ENCODE data around the gene AMBP. TPM values are rescaled to one million over a fixed set of nuclear protein-coding genes. Genes with fewer than 3 reads are reported as not detected.

AMBP gene
- total RNA-seq, 1 experiment from 2014 or later: 0.20 TPM

DNA sequence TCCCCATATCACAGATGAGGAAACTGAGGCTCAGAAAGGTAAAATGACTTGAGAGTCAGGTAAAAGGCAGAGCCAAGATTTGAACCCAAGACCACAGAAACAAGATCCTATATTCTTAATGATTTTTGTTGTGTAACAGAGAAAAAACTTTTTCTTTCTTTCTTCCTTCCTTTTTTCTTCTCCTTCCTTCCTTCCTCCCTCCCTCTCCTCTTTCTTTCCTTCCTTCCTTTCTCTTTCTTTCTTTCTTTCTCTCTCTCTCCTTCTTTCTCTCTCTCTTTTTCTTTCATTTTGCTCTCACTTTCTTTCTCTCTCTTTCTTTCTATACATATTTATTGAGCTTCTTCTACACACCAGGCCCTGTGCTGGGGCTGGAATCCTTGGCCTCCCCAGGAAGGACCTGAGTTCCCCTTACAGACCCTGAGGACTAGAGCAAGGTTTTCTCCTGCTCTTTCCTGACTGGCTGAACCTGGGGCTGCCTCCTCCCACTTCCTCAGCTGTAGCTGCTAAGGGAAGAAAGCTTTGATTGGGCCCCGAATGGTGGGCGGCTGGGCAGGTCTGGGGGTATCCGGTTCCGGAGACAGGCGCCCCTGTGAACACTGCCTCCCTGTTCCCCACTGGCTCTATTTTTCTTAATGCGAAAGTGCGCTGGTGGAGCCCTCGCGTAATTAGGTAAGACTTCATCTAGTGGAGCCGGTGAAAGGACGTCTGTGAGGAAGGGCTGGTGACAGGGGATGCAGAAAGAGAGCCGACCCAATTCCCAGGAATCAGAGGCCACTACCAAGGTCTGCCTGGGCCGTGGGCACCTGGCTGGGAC is 48.4 kb upstream of the AMBP start:
- Histone ChIP-seq H3K79me1 (ENCODE audit: insufficient read depth, low read depth, low read length, poor library complexity, severe bottlenecking) (no peaks in the 10 kb centered on the region), H2BK15ac (ENCODE audit: low read depth, low read length) (no peak overlapping the region), H2AFZ (ENCODE audit: low read length) (no peak overlapping the region), H3K56ac (ENCODE audit: insufficient read length, low read depth, low read length) (no peak overlapping the region), H3K23me2 (ENCODE audit: insufficient read length, low read depth, low read length, poor library complexity, severe bottlenecking) (no peaks in the 10 kb centered on the region), H4K5ac (ENCODE audit: insufficient read length, low read depth, low read length) (no peak overlapping the region), H2BK12ac (ENCODE audit: insufficient read length, low read depth, low read length) (no peak overlapping the region), H3K4ac (ENCODE audit: low read depth, low read length) (no peak overlapping the region), H3K14ac (ENCODE audit: insufficient read depth, low read length) (no peak overlapping the region), H3K27me3 (ENCODE audit: insufficient read depth, low read length) (no peaks in the 10 kb centered on the region; the same call in 1 of the 2 replicates), H3K9me3 (ENCODE audit: control insufficient read depth, low read depth, low read length) (no peaks in the 10 kb centered on the region), H2AK5ac (ENCODE audit: insufficient read length, low read length) (no peak overlapping the region), H3K79me2 (ENCODE audit: insufficient read depth, low read length) (no peaks in the 10 kb centered on the region), H3K9ac (ENCODE audit: extremely low read depth, insufficient read length, low read length) (no peak overlapping the region), H3K4me2 (ENCODE audit: insufficient read depth, insufficient read length, low read length) (no peak overlapping the region), H3K27ac (ENCODE audit: insufficient read length, low read depth, low read length) (no peak overlapping the region), H4K91ac (ENCODE audit: insufficient read length, low read depth, low read length) (no peak overlapping the region), H3K23ac (ENCODE audit: insufficient read length, low read depth, low read length) (no peak overlapping the region), H3K18ac (ENCODE audit: insufficient read length, low read depth, low read length) (no peak overlapping the region), H3T11ph (ENCODE audit: low read length) (no peak overlapping the region), H4K20me1 (ENCODE audit: control insufficient read depth, insufficient read depth, insufficient read length) (no peaks in the 10 kb centered on the region), H2BK120ac (ENCODE audit: low read depth, low read length, poor library complexity, severe bottlenecking) (no peak overlapping the region), H2BK20ac (ENCODE audit: low read depth, low read length, poor library complexity, severe bottlenecking) (no peak overlapping the region), H2BK5ac (ENCODE audit: insufficient read length, low read length) (no peak overlapping the region), H3K4me1 (ENCODE audit: insufficient read depth, low read length) (no peaks in the 10 kb centered on the region), H4K8ac (replicated peaks; ENCODE audit: insufficient read length, low read depth, low read length) (no peak overlapping the region)
- no peaks in the 10 kb centered on the region; a peak in 1 of 7 replicates for H3K36me3 Mint-ChIP-seq (ENCODE audit: insufficient read depth in 1 of 3, low read depth in 3 of 3)
- no peak overlapping the region for H3K27ac Mint-ChIP-seq
- no CpG with 5 or more reads among the region's 13 CpGs for WGBS (ENCODE audit: extremely low coverage, insufficient read length, low lambda C conversion rate)
- H3K9me3 Mint-ChIP-seq: peaks cover 0 to 3% of the 10 kb centered on the region in 2 experiments; a peak in 2 of 5 replicates
- peak; percentile 48 for DNase-seq
- peaks cover 47% of the 10 kb centered on the region for H3K27me3 Mint-ChIP-seq (ENCODE audit: low read depth)
- TF ChIP-seq, protein P1, sequence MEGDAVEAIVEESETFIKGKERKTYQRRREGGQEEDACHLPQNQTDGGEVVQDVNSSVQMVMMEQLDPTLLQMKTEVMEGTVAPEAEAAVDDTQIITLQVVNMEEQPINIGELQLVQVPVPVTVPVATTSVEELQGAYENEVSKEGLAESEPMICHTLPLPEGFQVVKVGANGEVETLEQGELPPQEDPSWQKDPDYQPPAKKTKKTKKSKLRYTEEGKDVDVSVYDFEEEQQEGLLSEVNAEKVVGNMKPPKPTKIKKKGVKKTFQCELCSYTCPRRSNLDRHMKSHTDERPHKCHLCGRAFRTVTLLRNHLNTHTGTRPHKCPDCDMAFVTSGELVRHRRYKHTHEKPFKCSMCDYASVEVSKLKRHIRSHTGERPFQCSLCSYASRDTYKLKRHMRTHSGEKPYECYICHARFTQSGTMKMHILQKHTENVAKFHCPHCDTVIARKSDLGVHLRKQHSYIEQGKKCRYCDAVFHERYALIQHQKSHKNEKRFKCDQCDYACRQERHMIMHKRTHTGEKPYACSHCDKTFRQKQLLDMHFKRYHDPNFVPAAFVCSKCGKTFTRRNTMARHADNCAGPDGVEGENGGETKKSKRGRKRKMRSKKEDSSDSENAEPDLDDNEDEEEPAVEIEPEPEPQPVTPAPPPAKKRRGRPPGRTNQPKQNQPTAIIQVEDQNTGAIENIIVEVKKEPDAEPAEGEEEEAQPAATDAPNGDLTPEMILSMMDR (conservative IDR thresholded peaks at IDR 0.05): no peak
- H3K4me3 Mint-ChIP-seq: no peak overlapping the region
- H3K4me1 Mint-ChIP-seq: peaks cover 8 to 30% of the 10 kb centered on the region in 2 experiments
